NCI-H187 (cell line): ENCODE results near the gene NHS.

Experiments
- DNase-seq, 2 experiments: peaks; one replicate each; lab custom pipeline; 2025; lab: John Stamatoyannopoulos, UW

NHS gene

GRCh38 chrX:17779434-17779833 is 404.4 kb downstream of the NHS start:
- no peak for DNase-seq
